ENCODE measurements around the gene SAMMSON. TPM values are rescaled to one million over a fixed set of nuclear protein-coding genes. Genes with fewer than 3 reads are reported as not detected.

Gene SAMMSON
- polyA plus RNA-seq, 4 donors: not detected

DNA sequence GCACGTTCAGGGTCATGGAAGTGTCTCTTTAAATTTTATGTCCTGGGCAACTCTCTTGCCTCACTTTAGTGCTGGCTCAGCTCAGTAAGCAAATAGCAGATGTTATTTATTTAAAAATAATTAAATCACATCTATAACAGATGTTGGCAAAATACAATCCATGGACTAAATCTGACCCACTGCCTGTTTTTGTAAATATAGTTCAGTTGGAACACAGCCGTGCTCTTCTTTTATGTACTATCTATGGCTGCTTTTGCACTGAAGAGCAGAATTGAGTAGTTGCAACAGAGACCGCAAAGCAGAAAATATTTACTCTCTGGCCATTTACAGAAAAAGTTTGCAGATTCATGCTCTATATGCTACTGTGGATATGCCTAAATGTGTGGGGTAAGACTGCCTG, 79.2 kb downstream of the SAMMSON start:
- H3K36me3 ChIP-seq (ENCODE audit: control insufficient read depth in 3 of 3, insufficient read depth in 2 of 3, low read depth in 1 of 3, low read length in 3 of 3): no peaks in the 10 kb centered on the region
- H3K27ac ChIP-seq (ENCODE audit: low read depth in 1 of 3, low read length in 2 of 3): no peak overlapping the region
- H3K27me3 ChIP-seq (ENCODE audit: control insufficient read depth in 3 of 3, insufficient read depth in 3 of 3, low read length in 3 of 3): no peaks in the 10 kb centered on the region
- FAIRE-seq (no peak), DNase-seq (no peak)
- peaks cover 0 to 2% (median 0%) of the 10 kb centered on the region in 3 donors for H3K4me1 ChIP-seq (ENCODE audit: control insufficient read depth in 3 of 3, insufficient read depth in 2 of 3, low read depth in 1 of 3, low read length in 2 of 3)
- no peak overlapping the region for H3K4me3 ChIP-seq (ENCODE audit: low read depth in 1 of 3, low read length in 3 of 3)
- H3K9me3 ChIP-seq (ENCODE audit: control insufficient read depth in 2 of 2, insufficient read depth in 1 of 2, low read depth in 1 of 2, low read length in 1 of 2): peaks cover 0 to 6% of the 10 kb centered on the region in 2 donors
- 66 to 84% (median 84%) methylated on average over 3 of the region's 3 CpGs for WGBS, 3 donors

DNA sequence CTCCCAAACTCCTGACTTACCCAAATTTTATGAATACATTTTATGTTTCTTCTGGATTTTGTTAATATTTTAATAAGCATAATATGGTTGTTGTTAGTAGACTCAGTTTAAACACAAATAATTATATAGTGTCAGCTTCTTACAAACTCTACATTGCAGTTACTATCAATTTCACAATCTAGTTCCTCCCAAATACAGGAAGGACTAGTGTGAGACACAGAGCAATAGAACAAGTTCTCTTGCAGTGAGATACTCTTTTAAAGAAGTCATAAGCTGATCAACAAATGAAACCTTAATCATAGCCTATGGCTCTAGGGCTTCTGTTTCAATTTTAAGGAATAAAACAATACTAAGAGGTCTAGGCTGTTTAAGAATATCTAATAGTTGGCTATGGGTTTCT, 86.1 kb downstream of the SAMMSON start:
- Histone ChIP-seq H3K4me3 (ENCODE audit: low read depth in 1 of 3, low read length in 3 of 3) (no peak overlapping the region), H3K36me3 (ENCODE audit: control insufficient read depth in 3 of 3, insufficient read depth in 2 of 3, low read depth in 1 of 3, low read length in 3 of 3) (no peaks in the 10 kb centered on the region), H3K27me3 (ENCODE audit: control insufficient read depth in 3 of 3, insufficient read depth in 3 of 3, low read length in 3 of 3) (no peaks in the 10 kb centered on the region), H3K4me1 (ENCODE audit: control insufficient read depth in 3 of 3, insufficient read depth in 2 of 3, low read depth in 1 of 3, low read length in 2 of 3) (no peaks in the 10 kb centered on the region), H3K9me3 (ENCODE audit: control insufficient read depth in 2 of 2, insufficient read depth in 1 of 2, low read depth in 1 of 2, low read length in 1 of 2) (no peaks in the 10 kb centered on the region), H3K27ac (ENCODE audit: low read depth in 1 of 3, low read length in 2 of 3) (no peak overlapping the region)
- DNase-seq (no peak), FAIRE-seq (no peak)

DNA sequence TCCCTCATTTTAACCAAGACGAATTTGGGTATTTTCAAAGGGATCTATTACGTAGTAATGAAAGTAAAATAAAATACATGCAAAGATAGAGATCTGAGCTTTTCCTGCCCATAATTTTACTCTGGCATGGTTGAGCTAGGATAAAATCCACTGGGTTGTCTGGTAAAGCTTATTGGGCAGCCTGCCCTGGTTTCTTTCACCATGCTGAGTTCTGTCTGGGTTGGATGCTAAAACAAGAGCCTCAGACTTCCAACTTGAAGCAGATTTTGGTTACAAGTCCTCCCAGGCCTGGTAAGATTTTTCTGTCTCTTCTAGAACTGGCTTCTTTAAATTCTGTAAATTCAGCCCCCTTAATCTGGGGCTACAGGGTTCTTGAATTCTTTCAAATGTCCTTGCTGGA, 86.8 kb downstream of the SAMMSON start:
- H3K4me1 ChIP-seq (ENCODE audit: control insufficient read depth in 3 of 3, insufficient read depth in 2 of 3, low read depth in 1 of 3, low read length in 2 of 3): no peaks in the 10 kb centered on the region
- H3K27ac ChIP-seq (ENCODE audit: low read depth in 1 of 3, low read length in 2 of 3): no peak overlapping the region
- H3K9me3 ChIP-seq (ENCODE audit: control insufficient read depth in 2 of 2, insufficient read depth in 1 of 2, low read depth in 1 of 2, low read length in 1 of 2): no peaks in the 10 kb centered on the region
- H3K4me3 ChIP-seq (ENCODE audit: low read depth in 1 of 3, low read length in 3 of 3): no peak overlapping the region
- no peaks in the 10 kb centered on the region for H3K36me3 ChIP-seq (ENCODE audit: control insufficient read depth in 3 of 3, insufficient read depth in 2 of 3, low read depth in 1 of 3, low read length in 3 of 3)
- 55 to 73% (median 57%) methylated on average over 2 of the region's 2 CpGs for WGBS, 3 donors
- no peaks in the 10 kb centered on the region for H3K27me3 ChIP-seq (ENCODE audit: control insufficient read depth in 3 of 3, insufficient read depth in 3 of 3, low read length in 3 of 3)
- no peak for FAIRE-seq
- DNase-seq: no peak

DNA sequence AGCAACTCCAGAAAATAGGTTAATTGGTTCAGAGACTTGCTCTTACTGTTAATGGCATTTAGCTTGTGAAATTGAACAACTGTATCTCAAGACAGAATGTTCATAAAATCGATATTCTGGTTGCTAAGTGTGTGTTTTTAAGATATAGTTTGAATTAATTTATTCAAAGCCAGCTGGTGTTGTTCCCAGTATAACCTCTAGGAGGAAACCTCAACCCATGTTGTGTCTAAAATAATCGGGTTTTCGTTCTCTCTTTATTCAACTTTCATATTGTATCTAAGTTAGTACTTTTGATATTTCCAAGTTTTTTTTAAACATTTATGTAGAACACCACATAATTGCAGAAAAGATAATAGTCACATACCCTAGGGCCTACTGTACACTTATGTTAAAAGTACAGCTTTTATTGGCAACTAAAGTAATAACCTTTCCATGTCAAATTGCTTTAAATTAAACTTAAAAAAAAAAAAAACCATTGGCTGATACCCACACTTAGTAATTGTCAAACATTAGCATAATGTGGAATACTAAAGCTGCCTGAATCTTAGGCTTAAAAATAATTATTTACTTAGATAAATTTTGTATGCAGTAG, 90.9 kb downstream of the SAMMSON start:
- no peak for FAIRE-seq
- Histone ChIP-seq H3K27ac (ENCODE audit: low read depth in 1 of 3, low read length in 2 of 3) (no peak overlapping the region), H3K27me3 (ENCODE audit: control insufficient read depth in 3 of 3, insufficient read depth in 3 of 3, low read length in 3 of 3) (no peaks in the 10 kb centered on the region), H3K4me3 (ENCODE audit: low read depth in 1 of 3, low read length in 3 of 3) (no peak overlapping the region), H3K4me1 (ENCODE audit: control insufficient read depth in 3 of 3, insufficient read depth in 2 of 3, low read depth in 1 of 3, low read length in 2 of 3) (no peaks in the 10 kb centered on the region), H3K9me3 (ENCODE audit: control insufficient read depth in 2 of 2, insufficient read depth in 1 of 2, low read depth in 1 of 2, low read length in 1 of 2) (no peaks in the 10 kb centered on the region), H3K36me3 (ENCODE audit: control insufficient read depth in 3 of 3, insufficient read depth in 2 of 3, low read depth in 1 of 3, low read length in 3 of 3) (no peaks in the 10 kb centered on the region)
- 3 to 19% (median 15%) methylated on average over 3 of the region's 3 CpGs for WGBS, 3 donors
- DNase-seq: peak in 1 of 2 donors; percentile 9

DNA sequence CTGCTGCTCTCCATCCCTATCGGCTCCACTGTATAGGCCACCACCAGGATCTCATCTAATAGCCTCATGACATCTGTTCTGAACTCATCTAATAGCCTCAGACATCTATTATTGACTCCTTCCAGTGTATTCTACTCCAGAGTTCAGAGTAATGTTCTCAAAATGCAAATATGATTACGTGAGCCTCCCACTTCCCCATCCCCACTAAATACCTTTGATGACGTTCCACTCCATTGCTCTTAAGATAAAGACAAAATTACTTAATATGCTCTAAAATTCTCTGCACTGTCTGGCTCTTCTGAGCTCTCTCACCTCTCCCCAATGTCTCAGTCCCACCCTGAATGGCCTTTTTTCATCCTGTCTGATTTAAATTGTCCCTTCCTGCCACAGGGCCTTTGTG, 94.7 kb downstream of the SAMMSON start:
- Histone ChIP-seq H3K27me3 (ENCODE audit: control insufficient read depth in 3 of 3, insufficient read depth in 3 of 3, low read length in 3 of 3) (no peaks in the 10 kb centered on the region), H3K36me3 (ENCODE audit: control insufficient read depth in 3 of 3, insufficient read depth in 2 of 3, low read depth in 1 of 3, low read length in 3 of 3) (no peaks in the 10 kb centered on the region), H3K9me3 (ENCODE audit: control insufficient read depth in 2 of 2, insufficient read depth in 1 of 2, low read depth in 1 of 2, low read length in 1 of 2) (no peaks in the 10 kb centered on the region), H3K4me1 (ENCODE audit: control insufficient read depth in 3 of 3, insufficient read depth in 2 of 3, low read depth in 1 of 3, low read length in 2 of 3) (no peaks in the 10 kb centered on the region), H3K4me3 (ENCODE audit: low read depth in 1 of 3, low read length in 3 of 3) (no peak overlapping the region), H3K27ac (ENCODE audit: low read depth in 1 of 3, low read length in 2 of 3) (no peak overlapping the region)
- no peak for DNase-seq
- no peak for FAIRE-seq
- WGBS, 3 donors: 65 to 79% (median 70%) methylated on average over 3 of the region's 3 CpGs

DNA sequence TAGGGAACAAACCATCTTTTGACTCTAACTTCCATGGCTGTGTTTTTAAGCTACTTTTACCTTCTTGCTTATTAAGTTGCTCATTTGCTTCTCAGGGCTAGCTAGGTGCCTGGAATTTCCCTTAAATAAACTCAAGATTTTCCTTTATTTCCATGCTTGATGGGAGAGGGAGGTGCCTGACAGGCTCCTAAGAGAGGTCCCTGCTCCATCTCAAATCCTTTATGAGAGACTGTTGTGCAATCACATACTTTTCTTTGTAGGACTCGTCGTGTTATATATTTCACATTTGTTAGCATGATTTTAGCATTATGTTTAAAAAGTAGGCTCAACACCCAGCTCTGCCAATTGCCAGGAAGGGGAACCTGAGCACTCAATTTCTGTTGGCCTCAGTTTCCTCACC, 95.7 kb downstream of the SAMMSON start:
- Histone ChIP-seq H3K4me1 (ENCODE audit: control insufficient read depth in 3 of 3, insufficient read depth in 2 of 3, low read depth in 1 of 3, low read length in 2 of 3) (no peaks in the 10 kb centered on the region), H3K27ac (ENCODE audit: low read depth in 1 of 3, low read length in 2 of 3) (no peak overlapping the region), H3K4me3 (ENCODE audit: low read depth in 1 of 3, low read length in 3 of 3) (no peak overlapping the region), H3K9me3 (ENCODE audit: control insufficient read depth in 2 of 2, insufficient read depth in 1 of 2, low read depth in 1 of 2, low read length in 1 of 2) (no peaks in the 10 kb centered on the region), H3K36me3 (ENCODE audit: control insufficient read depth in 3 of 3, insufficient read depth in 2 of 3, low read depth in 1 of 3, low read length in 3 of 3) (no peaks in the 10 kb centered on the region), H3K27me3 (ENCODE audit: control insufficient read depth in 3 of 3, insufficient read depth in 3 of 3, low read length in 3 of 3) (no peaks in the 10 kb centered on the region)
- FAIRE-seq (no peak), DNase-seq (no peak)
- WGBS, 3 donors: 84 to 89% (median 89%) methylated on average over 2 of the region's 2 CpGs

DNA sequence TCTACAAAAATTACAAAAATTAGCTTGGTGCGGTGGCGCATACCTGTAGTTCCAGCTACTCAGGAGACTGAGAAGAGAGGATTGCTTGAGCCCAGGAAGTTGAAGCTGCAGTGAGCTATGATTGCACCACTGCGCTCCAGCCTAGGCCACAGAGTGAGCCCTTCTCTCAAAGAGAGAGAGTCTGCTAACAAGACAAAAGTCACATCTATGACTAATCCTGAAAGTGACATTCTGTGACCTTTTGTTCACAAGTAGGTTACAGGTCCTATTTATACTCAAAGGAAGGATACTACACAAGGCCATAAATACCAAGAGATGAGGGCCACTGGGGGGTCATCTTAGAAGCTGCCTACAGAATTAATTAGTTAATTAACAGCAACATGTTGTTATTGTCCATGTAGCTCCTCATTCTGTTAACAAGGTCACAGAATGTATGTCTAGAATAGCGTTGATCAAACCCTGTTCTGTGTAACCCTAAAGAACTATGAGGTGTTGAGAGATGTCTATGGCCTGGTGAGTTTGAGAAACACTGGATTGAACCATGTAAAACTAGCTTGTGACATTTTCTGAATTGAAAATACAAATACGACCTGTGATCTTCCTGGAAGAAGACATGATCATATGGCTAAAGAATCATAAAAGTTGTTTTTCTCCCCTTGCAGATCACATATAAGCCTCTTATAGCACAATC, 97.0 kb downstream of the SAMMSON start:
- FAIRE-seq: no peak
- Histone ChIP-seq H3K27ac (ENCODE audit: low read depth in 1 of 3, low read length in 2 of 3) (no peak overlapping the region), H3K4me3 (ENCODE audit: low read depth in 1 of 3, low read length in 3 of 3) (no peak overlapping the region), H3K4me1 (ENCODE audit: control insufficient read depth in 3 of 3, insufficient read depth in 2 of 3, low read depth in 1 of 3, low read length in 2 of 3) (no peaks in the 10 kb centered on the region), H3K27me3 (ENCODE audit: control insufficient read depth in 3 of 3, insufficient read depth in 3 of 3, low read length in 3 of 3) (no peaks in the 10 kb centered on the region), H3K36me3 (ENCODE audit: control insufficient read depth in 3 of 3, insufficient read depth in 2 of 3, low read depth in 1 of 3, low read length in 3 of 3) (no peaks in the 10 kb centered on the region), H3K9me3 (ENCODE audit: control insufficient read depth in 2 of 2, insufficient read depth in 1 of 2, low read depth in 1 of 2, low read length in 1 of 2) (no peaks in the 10 kb centered on the region)
- WGBS, 3 donors: 84 to 92% (median 91%) methylated on average over 5 of the region's 5 CpGs
- DNase-seq: no peak

DNA sequence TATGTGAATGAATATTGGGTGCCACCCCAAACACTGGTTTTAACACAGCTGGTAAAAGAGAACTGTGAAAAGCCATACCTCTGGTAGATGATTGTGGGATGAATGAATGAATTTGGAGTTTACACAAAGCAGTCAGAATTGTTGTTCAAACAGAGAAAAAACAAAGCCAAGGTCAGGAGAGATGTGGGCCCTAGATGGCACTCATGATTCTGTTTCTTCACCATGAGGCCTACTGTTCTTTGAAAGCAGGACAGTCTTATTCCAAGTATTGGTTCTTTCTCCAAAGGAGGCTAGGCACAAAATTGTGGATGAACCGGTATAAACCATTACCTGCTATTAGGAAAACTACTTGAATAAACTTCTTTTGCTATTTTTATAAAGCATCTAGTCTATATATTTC, 97.6 kb downstream of the SAMMSON start:
- FAIRE-seq: no peak
- Histone ChIP-seq H3K4me3 (ENCODE audit: low read depth in 1 of 3, low read length in 3 of 3) (no peak overlapping the region), H3K9me3 (ENCODE audit: control insufficient read depth in 2 of 2, insufficient read depth in 1 of 2, low read depth in 1 of 2, low read length in 1 of 2) (no peaks in the 10 kb centered on the region), H3K27me3 (ENCODE audit: control insufficient read depth in 3 of 3, insufficient read depth in 3 of 3, low read length in 3 of 3) (no peaks in the 10 kb centered on the region), H3K27ac (ENCODE audit: low read depth in 1 of 3, low read length in 2 of 3) (no peak overlapping the region), H3K36me3 (ENCODE audit: control insufficient read depth in 3 of 3, insufficient read depth in 2 of 3, low read depth in 1 of 3, low read length in 3 of 3) (no peaks in the 10 kb centered on the region), H3K4me1 (ENCODE audit: control insufficient read depth in 3 of 3, insufficient read depth in 2 of 3, low read depth in 1 of 3, low read length in 2 of 3) (no peaks in the 10 kb centered on the region)
- 91 to 99% (median 93%) methylated on average over 1 of the region's 1 CpG for WGBS, 3 donors
- no peak for DNase-seq

DNA sequence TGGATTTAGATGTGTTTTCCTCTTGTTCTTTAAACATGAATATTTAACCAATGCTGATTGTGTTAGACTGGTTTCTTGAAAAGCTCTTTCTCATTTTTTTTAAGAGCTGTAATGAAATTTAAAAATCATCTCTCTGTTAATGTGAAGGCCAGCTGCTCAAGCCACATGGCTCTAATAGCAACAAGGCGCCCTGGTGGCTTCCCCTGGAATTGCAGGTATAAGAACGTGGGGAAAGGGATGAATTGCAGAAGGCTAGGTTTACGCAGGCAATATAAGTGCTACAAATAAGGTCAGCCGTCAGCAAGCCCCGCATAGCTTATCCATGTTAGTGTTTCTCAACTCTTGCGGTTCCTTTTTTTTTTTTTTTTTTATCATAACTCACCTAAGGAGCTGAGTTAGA, 108.5 kb downstream of the SAMMSON start:
- H3K4me1 ChIP-seq (ENCODE audit: control insufficient read depth in 3 of 3, insufficient read depth in 2 of 3, low read depth in 1 of 3, low read length in 2 of 3): no peaks in the 10 kb centered on the region
- FAIRE-seq: no peak
- 60 to 62% (median 62%) methylated on average over 6 of the region's 6 CpGs for WGBS, 3 donors

More for the DNA sequence above, 108.5 kb downstream of the SAMMSON start:
- DNase-seq: peak; percentile 13 to 15
- H3K4me3 ChIP-seq (ENCODE audit: low read depth in 1 of 3, low read length in 3 of 3): no peak overlapping the region
- no peaks in the 10 kb centered on the region for H3K27me3 ChIP-seq (ENCODE audit: control insufficient read depth in 3 of 3, insufficient read depth in 3 of 3, low read length in 3 of 3)
- H3K36me3 ChIP-seq (ENCODE audit: control insufficient read depth in 3 of 3, insufficient read depth in 2 of 3, low read depth in 1 of 3, low read length in 3 of 3): no peaks in the 10 kb centered on the region
- no peak overlapping the region for H3K27ac ChIP-seq (ENCODE audit: low read depth in 1 of 3, low read length in 2 of 3)
- H3K9me3 ChIP-seq (ENCODE audit: control insufficient read depth in 2 of 2, insufficient read depth in 1 of 2, low read depth in 1 of 2, low read length in 1 of 2): no peaks in the 10 kb centered on the region
